Measurements from ENCODE around the gene TPSD1. TPM values are rescaled to one million over a fixed set of nuclear protein-coding genes. Genes with fewer than 3 reads are reported as not detected.

TPSD1 gene
- total and polyA plus RNA-seq, 9 of the 15 experiments (the other 6 are each of a cell fraction or from before 2014, with no cell fraction given), result not detected

GRCh38 chr16:1308036-1308976 lies 52.4 kb downstream of the TPSD1 start (continued):
- TF ChIP-seq SRF (CRISPR knock-in tag; IDR thresholded peaks at IDR 0.05), result no peak
- peak in 1 of 2 experiments; percentile 66; a peak in 2 of 4 replicates for TF ChIP-seq KDM1A (IDR thresholded peaks at IDR 0.05)
- no peak for TF ChIP-seq ZNF431 (CRISPR knock-in tag; IDR thresholded peaks at IDR 0.05)
- no peak for TF ChIP-seq JUN (IDR thresholded peaks at IDR 0.05; ENCODE audit: borderline replicate concordance, low read depth, low read length)
- TF ChIP-seq JUN (CRISPR knock-in tag; IDR thresholded peaks at IDR 0.05; ENCODE audit: borderline replicate concordance), result no peak
- TF ChIP-seq ARID1B (IDR thresholded peaks at IDR 0.05), result 0 out of 2 replicates have a peak, but pooled peaks have one; percentile 7
- TF ChIP-seq FOS (IDR thresholded peaks at IDR 0.05; ENCODE audit: extremely low read depth, insufficient read length), result no peak
- TF ChIP-seq CBX1 (IDR thresholded peaks at IDR 0.05; ENCODE audit: low read depth), result no peak
- TF ChIP-seq MCM3 (IDR thresholded peaks at IDR 0.05), result no peak
- no peak for TF ChIP-seq SNIP1 (IDR thresholded peaks at IDR 0.05; ENCODE audit: low read depth)
- TF ChIP-seq SMAD1 (IDR thresholded peaks at IDR 0.05; ENCODE audit: low read depth, low read length, partially characterized antibody), result no peak
- TF ChIP-seq ZNF445 (CRISPR knock-in tag; IDR thresholded peaks at IDR 0.05; ENCODE audit: low read depth), result no peak
- peak; percentile 50 for TF ChIP-seq PRPF4 (IDR thresholded peaks at IDR 0.05; ENCODE audit: insufficient read depth, low read depth, low read length, poor library complexity, severe bottlenecking)
- TF ChIP-seq ZNF41 (CRISPR knock-in tag; conservative IDR thresholded peaks at IDR 0.05), result no peak
- TF ChIP-seq CGGBP1 (CRISPR knock-in tag; IDR thresholded peaks at IDR 0.05), result no peak

Other genes starting within 250 kb of the TPSD1 start
Only the 7 nearest of the 17 such genes appear.
- not detected in 2 replicates for gene TPSG1, start 30.8 kb upstream of the TPSD1 start, total RNA-seq (2014; rRNA removed)
- not detected in 2 replicates for gene TPSG1, start 30.8 kb upstream of the TPSD1 start, total RNA-seq (2014; rRNA removed; fragmentation: Illumina TruSeq; extraction: Trizol)
- gene TPSG1, start 30.8 kb upstream of the TPSD1 start, total RNA-seq (2015; rRNA removed; fragmentation: Illumina TruSeq; extraction: Trizol), result not detected in 2 replicates
- not detected in 2 replicates for gene TPSG1, start 30.8 kb upstream of the TPSD1 start, total RNA-seq (2021)
- not detected in 2 replicates for gene TPSG1, start 30.8 kb upstream of the TPSD1 start, polyA plus RNA-seq (2011; rRNA removed)
- gene TPSG1, start 30.8 kb upstream of the TPSD1 start, polyA plus RNA-seq (2014; fragmentation: Illumina TruSeq; extraction: Trizol), result not detected in 2 replicates
- gene TPSG1, start 30.8 kb upstream of the TPSD1 start, polyA plus RNA-seq (2014; fragmentation: Nextera tagmentation; extraction: Ambion mirVana), result not detected
- not detected in 2 replicates for gene TPSG1, start 30.8 kb upstream of the TPSD1 start, polyA plus RNA-seq (2014; rRNA removed)
- not detected in 2 replicates for gene TPSB2, start 25.9 kb upstream of the TPSD1 start, total RNA-seq (2014; rRNA removed)
- gene TPSB2, start 25.9 kb upstream of the TPSD1 start, total RNA-seq (2014; rRNA removed; fragmentation: Illumina TruSeq; extraction: Trizol), result not detected in 2 replicates
- not detected in 2 replicates for gene TPSB2, start 25.9 kb upstream of the TPSD1 start, total RNA-seq (2015; rRNA removed; fragmentation: Illumina TruSeq; extraction: Trizol)
- 0.16 and 0.18 TPM in 2 replicates for gene TPSB2, start 25.9 kb upstream of the TPSD1 start, total RNA-seq (2021)
- gene TPSB2, start 25.9 kb upstream of the TPSD1 start, polyA plus RNA-seq (2011; rRNA removed), result not detected in 2 replicates
- not detected in 2 replicates for gene TPSB2, start 25.9 kb upstream of the TPSD1 start, polyA plus RNA-seq (2014; fragmentation: Illumina TruSeq; extraction: Trizol)
- gene TPSB2, start 25.9 kb upstream of the TPSD1 start, polyA plus RNA-seq (2014; fragmentation: Nextera tagmentation; extraction: Ambion mirVana), result not detected
- not detected in 2 replicates for gene TPSB2, start 25.9 kb upstream of the TPSD1 start, polyA plus RNA-seq (2014; rRNA removed)
- not detected in 2 replicates for gene TPSAB1, start 15.4 kb upstream of the TPSD1 start, total RNA-seq (2014; rRNA removed)
- not detected in 2 replicates for gene TPSAB1, start 15.4 kb upstream of the TPSD1 start, total RNA-seq (2014; rRNA removed; fragmentation: Illumina TruSeq; extraction: Trizol)
- gene TPSAB1, start 15.4 kb upstream of the TPSD1 start, total RNA-seq (2015; rRNA removed; fragmentation: Illumina TruSeq; extraction: Trizol), result not detected in 2 replicates
- 0.31 TPM in 1 of 2 replicates, not detected in the other for gene TPSAB1, start 15.4 kb upstream of the TPSD1 start, total RNA-seq (2021)
- gene TPSAB1, start 15.4 kb upstream of the TPSD1 start, polyA plus RNA-seq (2011; rRNA removed), result not detected in 2 replicates
- not detected in 2 replicates for gene TPSAB1, start 15.4 kb upstream of the TPSD1 start, polyA plus RNA-seq (2014; fragmentation: Illumina TruSeq; extraction: Trizol)
- gene TPSAB1, start 15.4 kb upstream of the TPSD1 start, polyA plus RNA-seq (2014; fragmentation: Nextera tagmentation; extraction: Ambion mirVana), result not detected
- gene TPSAB1, start 15.4 kb upstream of the TPSD1 start, polyA plus RNA-seq (2014; rRNA removed), result not detected in 2 replicates
- 64.7 and 104 TPM in 2 replicates for gene UBE2I, start 53.6 kb downstream of the TPSD1 start, total RNA-seq (2014; rRNA removed)
- gene UBE2I, start 53.6 kb downstream of the TPSD1 start, total RNA-seq (2014; rRNA removed; fragmentation: Illumina TruSeq; extraction: Trizol), result 103 and 114 TPM in 2 replicates
- gene UBE2I, start 53.6 kb downstream of the TPSD1 start, total RNA-seq (2015; rRNA removed; fragmentation: Illumina TruSeq; extraction: Trizol), result 96.9 and 104 TPM in 2 replicates
- gene UBE2I, start 53.6 kb downstream of the TPSD1 start, total RNA-seq (2021), result 208 and 215 TPM in 2 replicates
- 132 and 145 TPM in 2 replicates for gene UBE2I, start 53.6 kb downstream of the TPSD1 start, polyA plus RNA-seq (2011; rRNA removed)
- 222 and 254 TPM in 2 replicates for gene UBE2I, start 53.6 kb downstream of the TPSD1 start, polyA plus RNA-seq (2014; fragmentation: Illumina TruSeq; extraction: Trizol)
- gene UBE2I, start 53.6 kb downstream of the TPSD1 start, polyA plus RNA-seq (2014; fragmentation: Nextera tagmentation; extraction: Ambion mirVana), result 10 to 100 TPM; 36.6 to 45.1 TPM
- 171 and 184 TPM in 2 replicates for gene UBE2I, start 53.6 kb downstream of the TPSD1 start, polyA plus RNA-seq (2014; rRNA removed)
- gene BAIAP3, start 77.6 kb downstream of the TPSD1 start, total RNA-seq (2014; rRNA removed), result 2.3 and 4.5 TPM in 2 replicates
- 0.06 and 0.18 TPM in 2 replicates for gene BAIAP3, start 77.6 kb downstream of the TPSD1 start, total RNA-seq (2014; rRNA removed; fragmentation: Illumina TruSeq; extraction: Trizol)
- gene BAIAP3, start 77.6 kb downstream of the TPSD1 start, total RNA-seq (2015; rRNA removed; fragmentation: Illumina TruSeq; extraction: Trizol), result 0.33 and 1.2 TPM in 2 replicates
- 3.3 and 3.4 TPM in 2 replicates for gene BAIAP3, start 77.6 kb downstream of the TPSD1 start, total RNA-seq (2021)
- 0.81 and 1.8 TPM in 2 replicates for gene BAIAP3, start 77.6 kb downstream of the TPSD1 start, polyA plus RNA-seq (2011; rRNA removed)
- gene BAIAP3, start 77.6 kb downstream of the TPSD1 start, polyA plus RNA-seq (2014; fragmentation: Illumina TruSeq; extraction: Trizol), result 0.34 and 1.1 TPM in 2 replicates
- under 1 TPM in 1 of 2 experiments, not detected in 1; 0.03 TPM for gene BAIAP3, start 77.6 kb downstream of the TPSD1 start, polyA plus RNA-seq (2014; fragmentation: Nextera tagmentation; extraction: Ambion mirVana)
- 1.5 and 4.5 TPM in 2 replicates for gene BAIAP3, start 77.6 kb downstream of the TPSD1 start, polyA plus RNA-seq (2014; rRNA removed)
- 74.8 and 100.0 TPM in 2 replicates for gene TSR3, start 95.8 kb downstream of the TPSD1 start, total RNA-seq (2014; rRNA removed)
- 6.7 TPM in 2 replicates for gene TSR3, start 95.8 kb downstream of the TPSD1 start, total RNA-seq (2014; rRNA removed; fragmentation: Illumina TruSeq; extraction: Trizol)
- gene TSR3, start 95.8 kb downstream of the TPSD1 start, total RNA-seq (2015; rRNA removed; fragmentation: Illumina TruSeq; extraction: Trizol), result 29.6 and 31.9 TPM in 2 replicates
- gene TSR3, start 95.8 kb downstream of the TPSD1 start, total RNA-seq (2021), result 50.5 and 53.7 TPM in 2 replicates
- gene TSR3, start 95.8 kb downstream of the TPSD1 start, polyA plus RNA-seq (2011; rRNA removed), result 15.8 and 16.5 TPM in 2 replicates
- gene TSR3, start 95.8 kb downstream of the TPSD1 start, polyA plus RNA-seq (2014; fragmentation: Illumina TruSeq; extraction: Trizol), result 10.3 and 22.1 TPM in 2 replicates
- 1 to 10 TPM; 1.5 to 2.4 TPM for gene TSR3, start 95.8 kb downstream of the TPSD1 start, polyA plus RNA-seq (2014; fragmentation: Nextera tagmentation; extraction: Ambion mirVana)
- 53.3 and 75.7 TPM in 2 replicates for gene TSR3, start 95.8 kb downstream of the TPSD1 start, polyA plus RNA-seq (2014; rRNA removed)
- gene GNPTG, start 95.9 kb downstream of the TPSD1 start, total RNA-seq (2014; rRNA removed), result 22.3 and 24.0 TPM in 2 replicates
- 4.7 and 6.1 TPM in 2 replicates for gene GNPTG, start 95.9 kb downstream of the TPSD1 start, total RNA-seq (2014; rRNA removed; fragmentation: Illumina TruSeq; extraction: Trizol)
- gene GNPTG, start 95.9 kb downstream of the TPSD1 start, total RNA-seq (2015; rRNA removed; fragmentation: Illumina TruSeq; extraction: Trizol), result 13.6 and 13.9 TPM in 2 replicates
- 19.9 and 22.2 TPM in 2 replicates for gene GNPTG, start 95.9 kb downstream of the TPSD1 start, total RNA-seq (2021)
- gene GNPTG, start 95.9 kb downstream of the TPSD1 start, polyA plus RNA-seq (2011; rRNA removed), result 18.6 and 20.7 TPM in 2 replicates
- gene GNPTG, start 95.9 kb downstream of the TPSD1 start, polyA plus RNA-seq (2014; fragmentation: Illumina TruSeq; extraction: Trizol), result 9.0 and 13.6 TPM in 2 replicates
- gene GNPTG, start 95.9 kb downstream of the TPSD1 start, polyA plus RNA-seq (2014; fragmentation: Nextera tagmentation; extraction: Ambion mirVana), result 1 to 10 TPM in 1 of 2 experiments, under 1 TPM in 1; 0.69 to 1.0 TPM
- gene GNPTG, start 95.9 kb downstream of the TPSD1 start, polyA plus RNA-seq (2014; rRNA removed), result 31.5 and 33.3 TPM in 2 replicates